Transverse colon (tissue), 4 donors: ENCODE data around the gene ADAMTS14. TPM values are rescaled to one million over a fixed set of nuclear protein-coding genes. Genes with fewer than 3 reads are reported as not detected.

ENCODE experiments used
- DNase-seq: peaks from one replicate; pipeline ENCODE4 v3.0.0-alpha.2; 2019
- H3K27ac ChIP-seq, 4 donors: fragments of 200-600 bp; sonication (generic); 2 replicates each; pipeline ENCODE4 v1.5.1; 2016 to 2018; ENCODE audit warnings: inconsistent platforms in 4 of 4
- H3K27me3 ChIP-seq: fragments of 200-600 bp; sonication (generic); 2 replicates; pipeline ENCODE4 v1.5.1; 2017; ENCODE audit warnings: inconsistent platforms
- H3K36me3 ChIP-seq, 4 donors: fragments of 200-600 bp; sonication (generic); 2 replicates each; pipeline ENCODE4 v1.5.1; 2017 to 2019; ENCODE audit warnings: inconsistent platforms in 4 of 4
- H3K4me1 ChIP-seq, 4 donors: fragments of 200-600 bp; sonication (generic); 2 replicates each; pipeline ENCODE4 v1.5.1; 2017 to 2020; ENCODE audit warnings: inconsistent platforms in 4 of 4
- H3K4me3 ChIP-seq, 4 donors: fragments of 200-600 bp; sonication (generic); 1 replicate in 1 of 4; 2 replicates in 3 of 4; pipeline versions ENCODE4 v1.5.1 to v1.6.1; 2017 to 2019; ENCODE audit warnings: inconsistent platforms in 4 of 4
- H3K9me3 ChIP-seq, 2 donors: fragments of 200-600 bp; sonication (generic); 2 replicates each; pipeline ENCODE4 v1.5.1; 2017 to 2019; ENCODE audit warnings: inconsistent platforms in 2 of 2
- CTCF ChIP-seq, 5 experiments: fragments of 200-600 bp in 3 of 5; fragments of 450-650 bp in 2 of 5; sonication (generic) in 3 of 5; IDR thresholded peaks; 1 replicate in 2 of 5; 2 replicates in 3 of 5; pipeline ENCODE4 v1.5.1; 2016 to 2017; ENCODE audit warnings: antibody characterized with exemption in 5 of 5, inconsistent platforms in 3 of 5, mild to moderate bottlenecking in 2 of 5, moderate library complexity in 1 of 5
- EP300 ChIP-seq: sonication (generic); formaldehyde crosslinking; IDR thresholded peaks from one replicate; pipeline ENCODE4 v1.6.1; 2017; ENCODE audit warnings: antibody characterized with exemption, low read depth
- POLR2A ChIP-seq: fragments of 450-650 bp; IDR thresholded peaks from one replicate; pipeline ENCODE4 v1.6.1; 2016; ENCODE audit warnings: antibody characterized with exemption, mild to moderate bottlenecking, moderate library complexity
- POLR2AphosphoS5 ChIP-seq, 3 donors: sonication (generic); formaldehyde crosslinking; IDR thresholded peaks; one replicate each; pipeline ENCODE4 v1.6.1; 2016; ENCODE audit warnings: antibody characterized with exemption in 3 of 3
- WGBS, 2 donors: methylation state at CpG; one replicate each; pipeline ENCODE4 v1.1.5; 2018; ENCODE audit warnings: low coverage in 1 of 2; 5-methylcytosine and 5-hydroxymethylcytosine counted together
- in situ Hi-C, 4 donors: fragments of 200-750 bp; cut with MboI; loops; one replicate each; pipeline versions ENCODE4 v1.15.0 to v1.15.1; 2017; ENCODE audit warnings: low sequenced_read_pairs in 3 of 4, low pct_ligation_motif_present in 1 of 4, low pct_unique_long_range_greater_than_20kb in 1 of 4
- intact Hi-C: fragments of 100-400 bp; cut with DNase I; formaldehyde crosslinking; loops from one replicate; pipeline ENCODE4 v1.15.1; 2023; ENCODE audit warnings: low total_unique reads
- small RNA-seq, 4 donors: library from RNA; depleted of rRNA; stranded (forward); fragments of <200 nt; gene quantifications; one replicate each; pipeline ENCODE3, GENCODE V24; 2016
- total RNA-seq, 4 donors: library from RNA; depleted of rRNA; stranded (reverse); fragments of >200 nt; gene quantifications; one replicate each; pipeline ENCODE4 v1.1.0, GENCODE V29; 2016

Gene ADAMTS14
- total RNA-seq, 4 donors from 2014 or later: 0.95 to 3.8 (median 1.4) TPM

DNA sequence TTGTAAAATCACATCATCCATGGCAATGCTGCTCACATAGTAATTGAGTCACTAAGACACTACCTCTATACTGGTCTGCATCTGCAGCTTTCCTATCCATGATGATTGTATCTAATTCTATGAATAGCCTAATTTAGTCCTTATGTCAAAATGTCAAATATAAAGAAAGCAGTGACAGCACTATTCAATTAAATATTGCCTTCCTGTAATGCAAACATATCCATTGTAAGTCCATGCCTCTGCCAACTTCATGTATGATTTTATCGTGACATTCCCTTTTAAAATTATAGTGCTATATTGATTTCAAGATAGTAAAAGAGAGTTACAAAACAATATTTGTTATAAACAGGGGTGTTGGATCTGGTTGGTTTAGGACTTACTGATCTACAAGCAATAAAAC, 138.7 kb downstream of the ADAMTS14 start:
- no peak for TF ChIP-seq POLR2AphosphoS5 (IDR thresholded peaks at IDR 0.05)
- no peak for TF ChIP-seq POLR2A
- TF ChIP-seq EP300: no peak
- TF ChIP-seq CTCF (IDR thresholded peaks at IDR 0.05): no peak
- no peak overlapping the region for H3K4me3 ChIP-seq
- WGBS, 2 donors: 0 to 36% methylated on average over 1 of the region's 1 CpG
- H3K36me3 ChIP-seq: no peaks in the 10 kb centered on the region
- H3K4me1 ChIP-seq: peaks cover 0 to 6% (median 2%) of the 10 kb centered on the region in 4 donors
- in situ Hi-C loops (loop anchor here in 3 of 4 donors (5.0 to 10.0 kb wide), 3 partner anchors 64 to 74 kb away; partner anchors contain the start of gene PCBD1 (in 1 of the 3)), intact Hi-C loops (loop anchor here (5.0 kb wide), 1 partner anchor 66 kb away; no protein-coding TSS in a partner anchor)
- no peak overlapping the region for H3K27ac ChIP-seq
- DNase-seq: no peak
- H3K27me3 ChIP-seq: no peaks in the 10 kb centered on the region
- no peaks in the 10 kb centered on the region for H3K9me3 ChIP-seq

GRCh38 chr10:70811881-70812280, 139.6 kb downstream of the ADAMTS14 start:
- no peak for TF ChIP-seq EP300
- no peak for DNase-seq
- Histone ChIP-seq H3K4me3 (no peak overlapping the region), H3K9me3 (no peaks in the 10 kb centered on the region), H3K27ac (no peak overlapping the region), H3K27me3 (no peaks in the 10 kb centered on the region), H3K36me3 (no peaks in the 10 kb centered on the region), H3K4me1 (peaks cover 3 to 9% (median 3%) of the 10 kb centered on the region in 4 donors)
- in situ Hi-C loops: loop anchor here in 3 of 4 donors (5.0 to 10.0 kb wide), 3 partner anchors 63 to 73 kb away; partner anchors contain the start of gene PCBD1 (in 1 of the 3)
- 67 to 94% methylated on average over 3 of the region's 3 CpGs for WGBS, 2 donors
- intact Hi-C loops: loop anchor here (5.0 kb wide), 1 partner anchor 65 kb away; no protein-coding TSS in a partner anchor

Small RNA genes lying within 50 kb of the gene (small RNA-seq; reads per million reads assigned to genes)
- 0 reads per million in 4 donors for gene RPS26P40

Other genes with a start within 250 kb of the ADAMTS14 start
- gene NODAL, start 230.8 kb upstream of the ADAMTS14 start, total RNA-seq: not detected
- 1 to 10 TPM; 1.4 to 5.2 (median 4.0) TPM for gene PALD1, start 193.7 kb upstream of the ADAMTS14 start, total RNA-seq
- gene PRF1, start 69.8 kb upstream of the ADAMTS14 start, total RNA-seq: 10 to 100 TPM in 1 of 4 donors, 1 to 10 TPM in 2, under 1 TPM in 1; 0.80 to 12.7 (median 6.0) TPM
- not detected for gene TBATA, start 112.9 kb downstream of the ADAMTS14 start, total RNA-seq
- gene SGPL1, start 143.4 kb downstream of the ADAMTS14 start, total RNA-seq: 10 to 100 TPM; 24.9 to 65.4 (median 61.3) TPM
- gene PCBD1, start 216.1 kb downstream of the ADAMTS14 start, total RNA-seq: 10 to 100 TPM; 21.7 to 69.6 (median 44.8) TPM